Measurements from ENCODE around the gene TP53RK. TPM values are rescaled to one million over a fixed set of nuclear protein-coding genes. Genes with fewer than 3 reads are reported as not detected.
A peak's percentile ranks its signal among the peaks of the same experiment; 100 is the strongest.

The TP53RK gene
- total and polyA plus RNA-seq, 2 of the 13 experiments (the other 11 are each of a cell fraction or from before 2014, with no cell fraction given) = 12.9 to 25.5 TPM

DNA sequence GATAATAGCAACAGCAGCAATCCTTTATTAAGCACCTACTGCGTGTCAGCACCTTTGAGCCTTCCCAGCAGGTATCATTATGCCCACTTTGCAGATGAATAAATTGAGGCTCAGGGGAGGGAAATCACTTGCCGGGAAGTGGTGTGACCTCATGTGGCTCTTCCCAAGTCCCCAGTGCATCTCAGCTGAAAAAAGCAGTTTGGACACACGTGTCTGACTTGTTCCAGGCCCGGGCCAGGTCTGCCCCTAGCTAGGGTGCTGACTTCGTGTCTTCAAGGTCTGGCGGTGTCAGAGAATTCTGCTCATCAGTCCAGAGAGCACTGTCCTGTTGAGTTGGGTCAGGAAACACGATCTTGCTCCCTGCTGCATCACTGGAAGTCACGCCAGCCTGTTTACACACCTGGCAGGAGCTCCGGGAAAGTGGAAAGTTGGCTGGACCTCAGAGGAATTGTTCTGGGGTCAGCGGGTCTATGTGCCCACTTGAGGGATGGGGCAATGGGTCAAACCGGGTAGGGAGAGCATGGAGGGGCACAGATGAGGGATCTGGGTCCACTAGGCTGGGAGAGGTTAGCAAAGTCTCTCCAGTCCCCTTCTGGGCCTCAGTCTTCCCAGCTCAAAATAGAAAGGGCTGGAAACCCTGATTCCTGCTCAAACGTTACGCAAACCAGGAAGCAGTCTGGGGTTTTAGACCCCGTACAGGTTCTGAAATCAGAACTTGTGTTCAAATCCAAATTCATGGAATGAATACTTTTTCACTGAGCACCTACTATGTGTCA lies 48.5 kb downstream of the TP53RK start (continued):
- TF ChIP-seq, protein P1, sequence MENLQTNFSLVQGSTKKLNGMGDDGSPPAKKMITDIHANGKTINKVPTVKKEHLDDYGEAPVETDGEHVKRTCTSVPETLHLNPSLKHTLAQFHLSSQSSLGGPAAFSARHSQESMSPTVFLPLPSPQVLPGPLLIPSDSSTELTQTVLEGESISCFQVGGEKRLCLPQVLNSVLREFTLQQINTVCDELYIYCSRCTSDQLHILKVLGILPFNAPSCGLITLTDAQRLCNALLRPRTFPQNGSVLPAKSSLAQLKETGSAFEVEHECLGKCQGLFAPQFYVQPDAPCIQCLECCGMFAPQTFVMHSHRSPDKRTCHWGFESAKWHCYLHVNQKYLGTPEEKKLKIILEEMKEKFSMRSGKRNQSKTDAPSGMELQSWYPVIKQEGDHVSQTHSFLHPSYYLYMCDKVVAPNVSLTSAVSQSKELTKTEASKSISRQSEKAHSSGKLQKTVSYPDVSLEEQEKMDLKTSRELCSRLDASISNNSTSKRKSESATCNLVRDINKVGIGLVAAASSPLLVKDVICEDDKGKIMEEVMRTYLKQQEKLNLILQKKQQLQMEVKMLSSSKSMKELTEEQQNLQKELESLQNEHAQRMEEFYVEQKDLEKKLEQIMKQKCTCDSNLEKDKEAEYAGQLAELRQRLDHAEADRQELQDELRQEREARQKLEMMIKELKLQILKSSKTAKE (CRISPR knock-in tag; IDR thresholded peaks at IDR 0.05; ENCODE audit: borderline replicate concordance) = peak; percentile 31; the same call in 1 of the 2 replicates
- TF ChIP-seq, protein P2, sequence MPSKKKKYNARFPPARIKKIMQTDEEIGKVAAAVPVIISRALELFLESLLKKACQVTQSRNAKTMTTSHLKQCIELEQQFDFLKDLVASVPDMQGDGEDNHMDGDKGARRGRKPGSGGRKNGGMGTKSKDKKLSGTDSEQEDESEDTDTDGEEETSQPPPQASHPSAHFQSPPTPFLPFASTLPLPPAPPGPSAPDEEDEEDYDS (CRISPR knock-in tag; IDR thresholded peaks at IDR 0.05) = no peak
- no peak for TF ChIP-seq KLF13 (CRISPR knock-in tag; IDR thresholded peaks at IDR 0.05)
- TF ChIP-seq ZNF644 (CRISPR knock-in tag; IDR thresholded peaks at IDR 0.05; ENCODE audit: low read depth) = peak; percentile 77
- peak; percentile 44; the same call in 1 of the 2 replicates for TF ChIP-seq NR2C2 (CRISPR knock-in tag; IDR thresholded peaks at IDR 0.05; ENCODE audit: borderline replicate concordance)
- no peak for TF ChIP-seq ARNT (IDR thresholded peaks at IDR 0.05)
- TF ChIP-seq EP300 (IDR thresholded peaks at IDR 0.05; ENCODE audit: low read depth in 2 of 2, low read length in 2 of 2) = peak; percentile 81 to 94
- peak; percentile 91 for TF ChIP-seq EP300 (CRISPR knock-in tag; IDR thresholded peaks at IDR 0.05; ENCODE audit: borderline replicate concordance)
- no peak for TF ChIP-seq CHCHD3 (CRISPR knock-in tag; IDR thresholded peaks at IDR 0.05)
- no peak for TF ChIP-seq HNRNPH1 (optimal IDR thresholded peaks at IDR 0.05; ENCODE audit: low read depth, low read length)
- TF ChIP-seq BRD4 (CRISPR knock-in tag; IDR thresholded peaks at IDR 0.05) = peak; percentile 27; the same call in 1 of the 2 replicates
- TF ChIP-seq, protein P3, sequence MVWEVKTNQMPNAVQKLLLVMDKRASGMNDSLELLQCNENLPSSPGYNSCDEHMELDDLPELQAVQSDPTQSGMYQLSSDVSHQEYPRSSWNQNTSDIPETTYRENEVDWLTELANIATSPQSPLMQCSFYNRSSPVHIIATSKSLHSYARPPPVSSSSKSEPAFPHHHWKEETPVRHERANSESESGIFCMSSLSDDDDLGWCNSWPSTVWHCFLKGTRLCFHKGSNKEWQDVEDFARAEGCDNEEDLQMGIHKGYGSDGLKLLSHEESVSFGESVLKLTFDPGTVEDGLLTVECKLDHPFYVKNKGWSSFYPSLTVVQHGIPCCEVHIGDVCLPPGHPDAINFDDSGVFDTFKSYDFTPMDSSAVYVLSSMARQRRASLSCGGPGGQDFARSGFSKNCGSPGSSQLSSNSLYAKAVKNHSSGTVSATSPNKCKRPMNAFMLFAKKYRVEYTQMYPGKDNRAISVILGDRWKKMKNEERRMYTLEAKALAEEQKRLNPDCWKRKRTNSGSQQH (CRISPR knock-in tag; IDR thresholded peaks at IDR 0.05; ENCODE audit: low read depth) = no peak
- peak; percentile 98 for TF ChIP-seq HNRNPL (IDR thresholded peaks at IDR 0.05; ENCODE audit: low read depth, low read length)
- TF ChIP-seq ZKSCAN5 (CRISPR knock-in tag; IDR thresholded peaks at IDR 0.05) = no peak
- no peak for TF ChIP-seq GZF1 (CRISPR knock-in tag; IDR thresholded peaks at IDR 0.05)
- no peak for TF ChIP-seq FIP1L1 (IDR thresholded peaks at IDR 0.05; ENCODE audit: borderline replicate concordance, insufficient read depth, low read depth, low read length)
- TF ChIP-seq, protein P4, sequence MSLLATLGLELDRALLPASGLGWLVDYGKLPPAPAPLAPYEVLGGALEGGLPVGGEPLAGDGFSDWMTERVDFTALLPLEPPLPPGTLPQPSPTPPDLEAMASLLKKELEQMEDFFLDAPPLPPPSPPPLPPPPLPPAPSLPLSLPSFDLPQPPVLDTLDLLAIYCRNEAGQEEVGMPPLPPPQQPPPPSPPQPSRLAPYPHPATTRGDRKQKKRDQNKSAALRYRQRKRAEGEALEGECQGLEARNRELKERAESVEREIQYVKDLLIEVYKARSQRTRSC (CRISPR knock-in tag; IDR thresholded peaks at IDR 0.05; ENCODE audit: low read depth) = no peak
- peak; percentile 75; the same call in 1 of the 2 replicates for TF ChIP-seq NCOA1 (CRISPR knock-in tag; IDR thresholded peaks at IDR 0.05)
- no peak for TF ChIP-seq JUND (CRISPR knock-in tag; IDR thresholded peaks at IDR 0.05)
- TF ChIP-seq ZNF496 (CRISPR knock-in tag; IDR thresholded peaks at IDR 0.05; ENCODE audit: insufficient replicate concordance) = no peak
- TF ChIP-seq, protein P5, sequence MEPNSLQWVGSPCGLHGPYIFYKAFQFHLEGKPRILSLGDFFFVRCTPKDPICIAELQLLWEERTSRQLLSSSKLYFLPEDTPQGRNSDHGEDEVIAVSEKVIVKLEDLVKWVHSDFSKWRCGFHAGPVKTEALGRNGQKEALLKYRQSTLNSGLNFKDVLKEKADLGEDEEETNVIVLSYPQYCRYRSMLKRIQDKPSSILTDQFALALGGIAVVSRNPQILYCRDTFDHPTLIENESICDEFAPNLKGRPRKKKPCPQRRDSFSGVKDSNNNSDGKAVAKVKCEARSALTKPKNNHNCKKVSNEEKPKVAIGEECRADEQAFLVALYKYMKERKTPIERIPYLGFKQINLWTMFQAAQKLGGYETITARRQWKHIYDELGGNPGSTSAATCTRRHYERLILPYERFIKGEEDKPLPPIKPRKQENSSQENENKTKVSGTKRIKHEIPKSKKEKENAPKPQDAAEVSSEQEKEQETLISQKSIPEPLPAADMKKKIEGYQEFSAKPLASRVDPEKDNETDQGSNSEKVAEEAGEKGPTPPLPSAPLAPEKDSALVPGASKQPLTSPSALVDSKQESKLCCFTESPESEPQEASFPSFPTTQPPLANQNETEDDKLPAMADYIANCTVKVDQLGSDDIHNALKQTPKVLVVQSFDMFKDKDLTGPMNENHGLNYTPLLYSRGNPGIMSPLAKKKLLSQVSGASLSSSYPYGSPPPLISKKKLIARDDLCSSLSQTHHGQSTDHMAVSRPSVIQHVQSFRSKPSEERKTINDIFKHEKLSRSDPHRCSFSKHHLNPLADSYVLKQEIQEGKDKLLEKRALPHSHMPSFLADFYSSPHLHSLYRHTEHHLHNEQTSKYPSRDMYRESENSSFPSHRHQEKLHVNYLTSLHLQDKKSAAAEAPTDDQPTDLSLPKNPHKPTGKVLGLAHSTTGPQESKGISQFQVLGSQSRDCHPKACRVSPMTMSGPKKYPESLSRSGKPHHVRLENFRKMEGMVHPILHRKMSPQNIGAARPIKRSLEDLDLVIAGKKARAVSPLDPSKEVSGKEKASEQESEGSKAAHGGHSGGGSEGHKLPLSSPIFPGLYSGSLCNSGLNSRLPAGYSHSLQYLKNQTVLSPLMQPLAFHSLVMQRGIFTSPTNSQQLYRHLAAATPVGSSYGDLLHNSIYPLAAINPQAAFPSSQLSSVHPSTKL (CRISPR knock-in tag; IDR thresholded peaks at IDR 0.05) = peak; percentile 90

All from HepG2 (cell line).